ENCODE results near the gene ALCAM. TPM values are rescaled to one million over a fixed set of nuclear protein-coding genes. Genes with fewer than 3 reads are reported as not detected.

ALCAM gene
- total RNA-seq, 1 experiment from 2014 or later: 32.3 TPM

DNA sequence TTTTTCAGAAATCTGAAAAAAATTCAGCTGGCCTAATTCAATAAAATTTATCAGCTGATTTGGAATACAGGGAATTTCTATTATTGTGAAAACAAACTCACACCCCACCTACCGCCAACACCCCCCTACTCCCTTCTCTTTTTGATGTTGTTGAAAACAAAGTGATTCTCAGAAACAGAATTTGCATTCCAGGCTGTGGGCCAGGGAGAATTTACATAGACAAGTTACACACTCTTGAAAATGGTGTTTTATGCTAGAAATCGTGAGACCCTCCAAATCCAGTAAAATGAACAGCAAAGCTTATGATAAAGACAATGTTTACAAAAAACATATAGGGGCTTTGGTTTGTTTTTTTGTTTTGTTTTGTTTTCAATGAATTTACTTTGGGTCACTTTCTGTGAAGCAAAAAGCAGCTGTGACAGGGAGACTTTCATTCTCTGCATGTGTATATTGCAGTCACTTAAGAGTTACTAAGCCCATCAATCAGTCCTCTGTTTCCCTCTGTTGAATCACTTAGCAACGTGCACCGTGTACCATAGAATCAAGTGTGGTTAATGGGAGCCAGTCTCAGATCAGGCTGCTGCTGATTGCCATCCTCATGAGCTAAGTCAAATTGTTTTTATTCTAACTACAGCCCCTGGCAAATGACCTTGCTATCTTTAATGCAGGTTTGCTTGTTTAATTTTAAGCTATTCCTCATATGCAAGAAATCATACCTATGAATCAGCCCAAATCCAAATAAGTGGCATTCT, 159.8 kb downstream of the ALCAM start:
- TF ChIP-seq POLR2AphosphoS5 (IDR thresholded peaks at IDR 0.05; ENCODE audit: low read depth, low read length) (no peak), TCF7L2 (IDR thresholded peaks at IDR 0.05; ENCODE audit: low read depth, low read length) (no peak), CTCF (IDR thresholded peaks at IDR 0.05) (no peak), SIN3A (IDR thresholded peaks at IDR 0.05; ENCODE audit: borderline replicate concordance, insufficient read depth, low read depth, low read length) (no peak), REST (IDR thresholded peaks at IDR 0.05; ENCODE audit: insufficient read depth in 1 of 2, low read depth in 2 of 2, low read length in 1 of 2) (no peak)
- POLR2A ChIA-PET: interaction anchor here (0.6 kb wide), 1 partner anchor 84 kb away, joined by 4 read pairs; no protein-coding TSS in a partner anchor
- intact Hi-C loops (cut with micrococcal nuclease; ENCODE audit: unreplicated experiment) (no loop called here), in situ Hi-C loops (cut with HindIII; ENCODE audit: low pct_unique_long_range_greater_than_20kb, low sequenced_read_pairs) (no loop called here)
- Histone ChIP-seq H3K4me1 (ENCODE audit: control insufficient read depth, insufficient read depth, low read length) (no peaks in the 10 kb centered on the region), H3K9me3 (ENCODE audit: control insufficient read depth, insufficient read depth, low read depth, low read length) (no peaks in the 10 kb centered on the region), H3K27me3 (ENCODE audit: control insufficient read depth, insufficient read depth, low read length) (no peaks in the 10 kb centered on the region), H3K36me3 (ENCODE audit: control insufficient read depth, insufficient read depth, low read length) (no peaks in the 10 kb centered on the region), H3K4me3 (ENCODE audit: low read depth in 2 of 2, low read length in 2 of 2) (no peak overlapping the region), H3K27ac (ENCODE audit: low read length) (no peak overlapping the region)
- ATAC-seq (no peak), DNase-seq (ENCODE audit: low read depth, low spot score) (no peak)
- CTCF ChIA-PET: no interaction called here
- BruUV-seq (replicated peaks): no TSS peak

DNA sequence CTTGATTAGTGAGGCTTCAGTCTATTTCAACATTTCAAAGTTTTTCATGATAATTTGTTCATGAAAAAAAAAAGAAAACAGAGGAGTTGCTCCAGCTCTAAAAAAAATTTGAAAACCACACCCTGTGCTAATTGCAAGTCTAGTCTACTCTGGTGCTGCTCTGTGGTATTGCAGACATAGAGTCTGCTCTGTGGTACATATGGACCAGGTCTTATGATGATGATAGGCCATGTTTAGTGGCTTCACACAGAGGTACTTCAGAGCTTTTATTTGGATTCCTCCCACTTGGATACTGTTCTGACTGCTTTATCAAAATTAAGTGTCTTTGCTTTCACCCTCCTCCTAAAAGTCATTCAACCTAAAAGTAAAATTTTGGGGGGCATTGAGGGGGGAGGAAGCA, 160.8 kb downstream of the ALCAM start:
- no peaks in the 10 kb centered on the region for H3K4me1 ChIP-seq (ENCODE audit: control insufficient read depth, insufficient read depth, low read length)
- TF ChIP-seq POLR2AphosphoS5 (IDR thresholded peaks at IDR 0.05; ENCODE audit: low read depth, low read length) (no peak), SIN3A (IDR thresholded peaks at IDR 0.05; ENCODE audit: borderline replicate concordance, insufficient read depth, low read depth, low read length) (no peak), TCF7L2 (IDR thresholded peaks at IDR 0.05; ENCODE audit: low read depth, low read length) (no peak), CTCF (IDR thresholded peaks at IDR 0.05) (no peak), REST (IDR thresholded peaks at IDR 0.05; ENCODE audit: insufficient read depth in 1 of 2, low read depth in 2 of 2, low read length in 1 of 2) (no peak)
- DNase-seq (ENCODE audit: low read depth, low spot score): no peak

More for the DNA sequence above, 160.8 kb downstream of the ALCAM start:
- H3K27ac ChIP-seq (ENCODE audit: low read length): no peak overlapping the region
- no peak for ATAC-seq
- H3K27me3 ChIP-seq (ENCODE audit: control insufficient read depth, insufficient read depth, low read length): no peaks in the 10 kb centered on the region
- in situ Hi-C loops (cut with HindIII; ENCODE audit: low pct_unique_long_range_greater_than_20kb, low sequenced_read_pairs): no loop called here
- CTCF ChIA-PET: no interaction called here
- H3K36me3 ChIP-seq (ENCODE audit: control insufficient read depth, insufficient read depth, low read length): no peaks in the 10 kb centered on the region
- H3K9me3 ChIP-seq (ENCODE audit: control insufficient read depth, insufficient read depth, low read depth, low read length): no peaks in the 10 kb centered on the region
- intact Hi-C loops (cut with micrococcal nuclease; ENCODE audit: unreplicated experiment): no loop called here
- POLR2A ChIA-PET: no interaction called here
- no peak overlapping the region for H3K4me3 ChIP-seq (ENCODE audit: low read depth in 2 of 2, low read length in 2 of 2)
- no TSS peak for BruUV-seq (replicated peaks)

Measured in Panc1 (cell line).